ENCODE data around the gene GSKIP.

GSKIP gene

DNA sequence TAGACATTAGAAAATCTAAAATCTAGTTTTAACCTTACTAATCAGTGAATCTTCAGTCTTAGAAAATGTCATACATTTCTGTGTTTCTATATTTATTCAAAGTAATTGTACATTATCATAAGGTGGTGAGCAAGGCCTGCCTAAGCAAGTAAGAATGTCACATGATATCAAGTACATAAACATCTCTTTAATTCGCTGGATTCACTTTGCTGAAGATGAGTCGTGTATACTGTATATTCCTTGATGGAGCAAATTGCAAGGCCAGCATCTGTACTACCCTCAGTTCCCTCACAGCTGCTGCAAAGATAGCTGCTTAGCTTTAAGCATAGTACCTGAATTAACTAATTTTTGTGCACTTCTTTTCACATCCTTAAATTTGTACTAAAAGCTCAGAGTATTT is 20.1 kb downstream of the GSKIP start:
- DNase-seq (ENCODE audit: insufficient read length) (no peak), FAIRE-seq (no peak)
- TF ChIP-seq TAF1 (IDR thresholded peaks at IDR 0.05; ENCODE audit: borderline replicate concordance, low read depth, low read length) (no peak), POLR2AphosphoS5 (IDR thresholded peaks at IDR 0.05; ENCODE audit: low read depth, low read length) (no peak), POLR2A (IDR thresholded peaks at IDR 0.05; ENCODE audit: low read depth, low read length) (no peak)

DNA sequence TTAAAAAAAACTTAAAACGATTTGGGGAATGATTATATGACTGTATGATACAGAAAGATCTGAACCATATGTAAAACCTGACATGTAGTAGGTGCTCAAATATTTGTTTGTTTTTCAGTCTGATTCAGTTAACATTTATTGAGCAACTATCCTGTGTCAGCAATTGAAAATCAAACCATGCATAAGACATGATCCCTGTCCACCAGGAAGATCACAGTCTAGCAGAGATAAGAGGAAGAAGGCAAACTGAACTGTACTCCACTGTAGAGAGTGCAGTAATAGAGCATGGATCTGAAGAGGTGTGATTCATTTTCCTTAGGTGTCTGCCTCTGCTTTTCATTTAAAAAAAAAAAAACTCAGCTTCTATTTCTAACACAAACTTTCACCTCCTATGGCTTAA is 20.7 kb downstream of the GSKIP start:
- no peak for FAIRE-seq
- TF ChIP-seq POLR2A (IDR thresholded peaks at IDR 0.05; ENCODE audit: low read depth, low read length) (no peak), POLR2AphosphoS5 (IDR thresholded peaks at IDR 0.05; ENCODE audit: low read depth, low read length) (no peak), TAF1 (IDR thresholded peaks at IDR 0.05; ENCODE audit: borderline replicate concordance, low read depth, low read length) (no peak)

DNA sequence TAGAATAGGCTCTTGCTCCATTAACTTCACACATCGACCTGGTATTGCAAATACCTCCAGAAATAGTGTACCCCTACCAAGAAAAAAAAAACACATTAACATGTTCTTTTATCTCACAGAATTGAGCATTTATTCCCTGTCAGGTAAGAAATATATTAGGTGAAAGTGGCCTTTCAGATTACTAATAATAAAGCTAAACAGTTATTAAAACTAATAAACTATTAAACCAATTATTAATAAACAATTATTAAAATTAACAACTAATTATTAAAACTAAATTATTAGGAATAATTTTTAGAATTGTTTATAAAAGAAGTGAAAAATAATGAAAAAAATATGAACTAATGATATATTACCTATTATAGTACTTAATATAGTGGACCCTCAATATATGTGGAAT is 21.4 kb downstream of the GSKIP start:
- FAIRE-seq = no peak
- TF ChIP-seq TAF1 (IDR thresholded peaks at IDR 0.05; ENCODE audit: borderline replicate concordance, low read depth, low read length) (no peak), POLR2AphosphoS5 (IDR thresholded peaks at IDR 0.05; ENCODE audit: low read depth, low read length) (no peak), POLR2A (IDR thresholded peaks at IDR 0.05; ENCODE audit: low read depth, low read length) (no peak)
- no peak for DNase-seq (ENCODE audit: insufficient read length)

More for the DNA sequence above, 20.7 kb downstream of the GSKIP start:
- DNase-seq (ENCODE audit: insufficient read length) = no peak

DNA sequence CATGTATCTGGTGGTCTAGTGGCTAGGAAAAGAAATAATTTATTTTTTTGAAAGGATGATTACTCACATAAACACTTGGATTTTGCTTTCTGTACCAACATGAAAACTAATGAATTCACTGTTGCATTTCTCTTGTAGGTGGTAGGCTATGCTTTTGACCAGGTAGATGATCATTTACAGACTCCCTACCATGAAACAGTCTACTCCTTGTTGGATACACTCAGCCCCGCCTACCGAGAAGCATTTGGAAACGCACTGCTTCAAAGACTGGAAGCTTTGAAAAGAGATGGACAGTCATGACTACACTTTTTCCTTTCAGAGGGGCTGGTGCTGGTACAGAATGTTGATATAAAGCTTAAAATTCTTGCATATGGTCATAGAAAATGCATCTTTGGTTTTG is 22.1 kb downstream of the GSKIP start:
- no peak for FAIRE-seq
- DNase-seq (ENCODE audit: insufficient read length) = no peak
- TF ChIP-seq POLR2AphosphoS5 (IDR thresholded peaks at IDR 0.05; ENCODE audit: low read depth, low read length) (no peak), TAF1 (IDR thresholded peaks at IDR 0.05; ENCODE audit: borderline replicate concordance, low read depth, low read length) (no peak), POLR2A (IDR thresholded peaks at IDR 0.05; ENCODE audit: low read depth, low read length) (no peak)

DNA sequence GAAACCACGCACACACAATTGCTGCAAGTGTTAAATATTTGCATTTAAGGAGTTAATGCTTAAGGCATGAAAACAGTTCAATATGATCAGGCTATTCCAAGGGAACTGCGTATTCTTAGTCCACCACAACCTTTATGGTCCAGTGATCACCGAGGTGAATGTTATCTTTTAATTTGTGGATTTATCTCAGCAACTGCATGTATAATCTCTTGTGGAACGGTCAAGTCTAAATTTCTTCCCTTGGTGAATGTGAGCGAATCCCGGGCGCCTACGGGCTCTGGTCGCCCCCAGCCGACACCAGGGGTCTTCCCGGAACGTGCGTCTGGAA is 27.6 kb downstream of the GSKIP start:
- DNase-seq (ENCODE audit: insufficient read length) (no peak), FAIRE-seq (no peak)
- TF ChIP-seq TAF1 (IDR thresholded peaks at IDR 0.05; ENCODE audit: borderline replicate concordance, low read depth, low read length) (no peak), POLR2AphosphoS5 (IDR thresholded peaks at IDR 0.05; ENCODE audit: low read depth, low read length) (no peak), POLR2A (IDR thresholded peaks at IDR 0.05; ENCODE audit: low read depth, low read length) (no peak)

DNA sequence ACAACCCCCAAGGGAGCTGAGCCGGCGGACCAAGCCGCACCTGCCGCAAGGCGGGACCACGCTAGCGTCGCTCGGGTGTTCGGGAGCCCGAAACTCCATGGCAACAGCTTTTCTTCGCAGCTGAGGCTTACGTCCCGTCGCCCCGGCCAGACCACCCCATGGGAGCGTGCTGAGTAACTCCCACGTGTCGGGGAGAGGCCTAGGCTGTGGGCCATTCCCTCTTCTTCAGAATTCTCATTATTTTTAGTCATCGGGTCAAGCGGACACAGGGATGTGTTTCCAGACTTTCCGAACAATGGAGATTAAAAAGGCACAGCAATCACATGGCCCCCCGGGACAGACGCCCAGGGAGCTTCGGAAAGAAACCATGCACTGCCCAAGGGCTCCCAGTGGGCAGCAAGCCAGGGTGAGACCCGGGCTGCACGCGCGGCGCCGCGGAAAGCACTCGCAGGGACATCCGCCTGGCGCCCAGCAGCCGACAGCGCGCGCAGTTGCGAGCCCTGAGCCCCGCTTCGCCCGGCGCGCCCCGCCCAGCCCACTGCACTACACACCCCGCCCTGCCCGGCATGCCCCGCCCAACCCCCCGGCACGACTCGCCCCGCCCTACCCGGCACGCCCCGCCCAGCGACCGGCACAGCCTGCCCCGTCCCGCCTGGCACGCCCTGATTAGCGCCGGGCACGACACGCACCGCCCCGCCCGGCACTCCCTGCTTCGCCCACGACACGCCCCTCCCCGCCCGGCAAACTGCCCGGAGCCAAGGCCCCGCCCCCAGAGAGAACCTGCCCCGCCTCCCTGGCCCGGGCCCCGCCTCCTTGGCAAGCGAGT is 28.2 kb downstream of the GSKIP start:
- DNase-seq (ENCODE audit: insufficient read length) = peak; percentile 81
- peak; percentile 99 for FAIRE-seq
- 0 out of 2 replicates have a peak, but pooled peaks have one; percentile 35 for TF ChIP-seq TAF1 (IDR thresholded peaks at IDR 0.05; ENCODE audit: borderline replicate concordance, low read depth, low read length)
- TF ChIP-seq POLR2AphosphoS5 (IDR thresholded peaks at IDR 0.05; ENCODE audit: low read depth, low read length) = peak; percentile 71
- TF ChIP-seq POLR2A (IDR thresholded peaks at IDR 0.05; ENCODE audit: low read depth, low read length) = peak; percentile 78; the same call in 1 of the 2 replicates

- no peak for DNase-seq (ENCODE audit: insufficient read length)
- no peak for FAIRE-seq
- no peak for TF ChIP-seq POLR2AphosphoS5 (IDR thresholded peaks at IDR 0.05; ENCODE audit: low read depth, low read length)
- no peak for TF ChIP-seq POLR2A (IDR thresholded peaks at IDR 0.05; ENCODE audit: low read depth, low read length)
- TF ChIP-seq TAF1 (IDR thresholded peaks at IDR 0.05; ENCODE audit: borderline replicate concordance, low read depth, low read length) = no peak
Observed at GRCh38 chr14:96393071-96393691, 29.9 kb downstream of the GSKIP start.

DNA sequence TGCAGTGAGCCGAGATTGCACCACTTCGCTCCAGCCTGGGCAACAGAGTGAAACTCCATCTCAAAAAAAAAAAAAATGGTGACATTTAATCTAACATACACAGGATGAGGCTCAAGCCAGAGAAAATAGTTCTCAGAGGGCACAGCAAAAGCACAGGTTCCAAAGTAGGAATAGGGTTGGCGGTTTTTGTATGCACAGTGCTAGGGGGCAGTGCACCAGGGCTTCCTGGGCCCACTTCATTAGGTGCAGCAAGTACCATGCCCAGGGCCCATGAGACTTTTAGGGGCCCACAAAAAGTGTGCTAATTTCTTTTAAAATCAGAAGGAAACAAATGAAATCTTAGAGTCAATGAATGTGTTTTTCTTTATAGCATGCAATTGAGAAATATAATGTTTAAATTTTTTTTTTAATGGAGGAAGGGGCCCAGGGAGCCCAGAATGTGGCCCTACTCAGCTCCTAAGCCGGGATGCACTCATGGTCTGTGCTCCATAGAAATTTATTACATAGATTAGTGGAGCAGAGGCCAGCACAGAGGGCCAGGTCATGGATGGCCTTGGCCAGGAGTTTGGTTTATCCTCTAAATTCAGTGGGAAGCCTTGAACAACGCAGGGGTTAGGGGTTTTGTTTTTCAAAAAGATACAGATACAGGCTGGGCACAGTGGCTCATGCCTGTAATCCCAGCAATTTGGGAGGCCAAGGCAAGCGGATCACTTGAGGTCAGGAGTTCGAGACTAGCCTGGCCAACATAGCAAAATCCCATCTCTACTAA is 30.9 kb downstream of the GSKIP start:
- DNase-seq (ENCODE audit: insufficient read length) (no peak), FAIRE-seq (no peak)
- TF ChIP-seq TAF1 (IDR thresholded peaks at IDR 0.05; ENCODE audit: borderline replicate concordance, low read depth, low read length) (no peak), POLR2AphosphoS5 (IDR thresholded peaks at IDR 0.05; ENCODE audit: low read depth, low read length) (no peak), POLR2A (IDR thresholded peaks at IDR 0.05; ENCODE audit: low read depth, low read length) (no peak)

DNA sequence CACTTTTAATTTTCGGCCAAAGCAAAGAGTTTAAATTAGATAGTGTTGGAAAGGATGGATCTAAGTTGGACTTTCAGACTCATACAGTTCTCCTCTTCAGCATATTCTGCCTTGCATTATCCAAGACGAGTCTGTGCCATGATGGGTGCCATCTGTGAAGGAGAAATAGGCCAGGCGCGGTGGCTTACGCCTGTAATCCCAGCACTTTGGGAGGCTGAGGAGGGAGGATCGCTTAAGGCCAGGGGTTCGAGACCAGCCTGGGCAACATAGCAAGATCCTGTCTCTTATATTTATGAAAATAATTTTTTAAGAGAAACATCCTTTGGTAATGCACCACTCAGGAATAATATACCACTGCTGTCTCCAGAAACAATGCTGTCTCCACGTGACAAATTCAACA is 35.1 kb downstream of the GSKIP start:
- DNase-seq (ENCODE audit: insufficient read length) (no peak), FAIRE-seq (no peak)
- TF ChIP-seq POLR2A (IDR thresholded peaks at IDR 0.05; ENCODE audit: low read depth, low read length) (no peak), TAF1 (IDR thresholded peaks at IDR 0.05; ENCODE audit: borderline replicate concordance, low read depth, low read length) (no peak), POLR2AphosphoS5 (IDR thresholded peaks at IDR 0.05; ENCODE audit: low read depth, low read length) (no peak)

DNA sequence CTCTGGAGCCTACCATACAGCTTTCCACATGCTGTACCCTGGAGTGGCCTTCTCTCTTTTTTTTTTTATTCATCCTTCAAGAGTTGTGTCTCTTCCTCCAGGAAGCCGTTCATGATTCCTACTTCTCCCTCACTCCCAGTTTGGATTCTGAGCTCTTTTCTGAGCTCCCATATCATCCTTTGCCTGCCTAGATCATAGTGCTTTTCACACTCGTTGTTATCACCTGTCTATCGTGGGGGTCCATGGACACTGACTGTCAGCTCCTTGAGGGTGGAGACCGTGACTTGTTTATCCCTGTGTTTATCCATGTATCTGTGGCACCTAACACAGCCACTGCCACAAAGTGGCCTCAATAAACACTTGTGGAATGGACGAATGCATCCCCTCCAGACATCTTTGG is 35.6 kb downstream of the GSKIP start:
- FAIRE-seq = no peak
- DNase-seq (ENCODE audit: insufficient read length) = no peak

GRCh38 chr14:96399405-96399804 is 36.1 kb downstream of the GSKIP start:
- no peak for TF ChIP-seq POLR2A (IDR thresholded peaks at IDR 0.05; ENCODE audit: low read depth, low read length)
- TF ChIP-seq POLR2AphosphoS5 (IDR thresholded peaks at IDR 0.05; ENCODE audit: low read depth, low read length) = no peak
- no peak for TF ChIP-seq TAF1 (IDR thresholded peaks at IDR 0.05; ENCODE audit: borderline replicate concordance, low read depth, low read length)
- FAIRE-seq = no peak
- no peak for DNase-seq (ENCODE audit: insufficient read length)

More for the DNA sequence above, 35.6 kb downstream of the GSKIP start:
- no peak for TF ChIP-seq TAF1 (IDR thresholded peaks at IDR 0.05; ENCODE audit: borderline replicate concordance, low read depth, low read length)
- no peak for TF ChIP-seq POLR2AphosphoS5 (IDR thresholded peaks at IDR 0.05; ENCODE audit: low read depth, low read length)
- no peak for TF ChIP-seq POLR2A (IDR thresholded peaks at IDR 0.05; ENCODE audit: low read depth, low read length)
